ENCODE results near the gene FAM162A. TPM values are rescaled to one million over a fixed set of nuclear protein-coding genes. Genes with fewer than 3 reads are reported as not detected.
"Not testable (repeated sequence)": the region's sequence is repeated elsewhere in the genome, so short reads cannot be mapped to it uniquely, and the experiment has no call there.

Gene FAM162A
- total RNA-seq, 4 donors from 2014 or later: 32.0 to 41.0 (median 34.5) TPM

DNA sequence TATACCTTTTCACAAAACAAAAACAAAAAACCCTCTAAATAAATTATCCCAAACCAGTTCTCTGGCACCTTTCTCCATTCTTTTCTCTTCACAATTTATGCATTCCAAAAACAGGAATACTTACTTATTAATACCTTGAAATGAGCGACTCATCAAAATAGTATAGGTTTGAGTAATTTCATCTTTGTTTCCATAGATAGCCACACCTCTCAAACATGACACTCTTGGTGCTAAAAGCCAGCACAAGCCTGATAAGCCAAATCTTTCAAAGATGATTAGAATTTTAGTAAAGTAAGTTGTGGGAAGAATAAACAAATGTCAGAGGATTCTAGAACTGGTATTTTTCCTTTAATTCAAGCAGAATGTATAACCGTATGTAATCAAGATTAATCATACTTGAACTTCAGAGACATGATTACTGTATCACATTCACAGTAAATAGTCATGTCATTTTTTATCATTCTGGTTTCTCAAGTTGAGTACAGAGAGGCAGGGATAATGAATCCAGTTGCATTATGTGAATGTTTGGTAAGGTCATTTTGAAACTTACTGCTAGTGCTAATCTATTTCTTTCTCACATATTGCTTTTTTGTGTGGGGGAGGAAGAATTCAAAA, 44.0 kb downstream of the FAM162A start:
- Histone ChIP-seq H3K27ac (no peak overlapping the region), H3K4me1 (no peaks in the 10 kb centered on the region), H3K36me3 (peaks cover 20 to 26% of the 10 kb centered on the region in 2 donors), H3K4me3 (replicated peaks in 1 of 3) (no peak overlapping the region), H3K9me3 (no peaks in the 10 kb centered on the region), H3K27me3 (no peaks in the 10 kb centered on the region)
- intact Hi-C loops (cut with DNase I): no loop called here
- 86 to 96% methylated on average over 2 of the region's 2 CpGs for WGBS, 2 donors
- no peak for TF ChIP-seq POLR2A (IDR thresholded peaks at IDR 0.05)
- TF ChIP-seq, protein P1, sequence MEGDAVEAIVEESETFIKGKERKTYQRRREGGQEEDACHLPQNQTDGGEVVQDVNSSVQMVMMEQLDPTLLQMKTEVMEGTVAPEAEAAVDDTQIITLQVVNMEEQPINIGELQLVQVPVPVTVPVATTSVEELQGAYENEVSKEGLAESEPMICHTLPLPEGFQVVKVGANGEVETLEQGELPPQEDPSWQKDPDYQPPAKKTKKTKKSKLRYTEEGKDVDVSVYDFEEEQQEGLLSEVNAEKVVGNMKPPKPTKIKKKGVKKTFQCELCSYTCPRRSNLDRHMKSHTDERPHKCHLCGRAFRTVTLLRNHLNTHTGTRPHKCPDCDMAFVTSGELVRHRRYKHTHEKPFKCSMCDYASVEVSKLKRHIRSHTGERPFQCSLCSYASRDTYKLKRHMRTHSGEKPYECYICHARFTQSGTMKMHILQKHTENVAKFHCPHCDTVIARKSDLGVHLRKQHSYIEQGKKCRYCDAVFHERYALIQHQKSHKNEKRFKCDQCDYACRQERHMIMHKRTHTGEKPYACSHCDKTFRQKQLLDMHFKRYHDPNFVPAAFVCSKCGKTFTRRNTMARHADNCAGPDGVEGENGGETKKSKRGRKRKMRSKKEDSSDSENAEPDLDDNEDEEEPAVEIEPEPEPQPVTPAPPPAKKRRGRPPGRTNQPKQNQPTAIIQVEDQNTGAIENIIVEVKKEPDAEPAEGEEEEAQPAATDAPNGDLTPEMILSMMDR (IDR thresholded peaks at IDR 0.05): no peak
- DNase-seq: no peak

DNA sequence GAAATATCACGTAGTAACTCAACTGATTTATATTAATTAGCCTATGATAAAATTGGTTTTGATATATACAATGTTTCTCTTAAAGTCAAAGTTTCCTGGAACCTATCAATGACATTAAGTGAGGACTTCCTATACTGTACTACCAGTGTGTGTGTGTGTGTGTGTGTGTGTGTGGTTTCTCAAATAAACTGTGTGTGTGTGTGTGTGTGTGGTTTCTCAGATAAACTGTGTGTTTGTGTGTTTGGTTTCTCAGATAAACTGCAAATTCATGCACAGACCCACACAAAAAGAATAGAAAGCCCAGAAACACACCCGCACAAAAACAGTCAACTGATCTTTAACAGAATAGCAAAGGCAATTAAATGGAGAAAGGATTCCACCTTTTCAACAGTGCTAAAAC, 46.4 kb downstream of the FAM162A start:
- Histone ChIP-seq H3K4me1 (no peaks in the 10 kb centered on the region), H3K36me3 (peaks cover 23 to 24% of the 10 kb centered on the region in 2 donors), H3K4me3 (replicated peaks in 1 of 3) (no peak overlapping the region), H3K27me3 (no peaks in the 10 kb centered on the region), H3K9me3 (no peaks in the 10 kb centered on the region), H3K27ac (no peak overlapping the region)
- no peak for DNase-seq
- intact Hi-C loops (cut with DNase I): no loop called here
- 94 to 99% methylated on average over 2 of the region's 2 CpGs for WGBS, 2 donors
- TF ChIP-seq, protein P1 (IDR thresholded peaks at IDR 0.05): no peak
- no peak for TF ChIP-seq POLR2A (IDR thresholded peaks at IDR 0.05)

DNA sequence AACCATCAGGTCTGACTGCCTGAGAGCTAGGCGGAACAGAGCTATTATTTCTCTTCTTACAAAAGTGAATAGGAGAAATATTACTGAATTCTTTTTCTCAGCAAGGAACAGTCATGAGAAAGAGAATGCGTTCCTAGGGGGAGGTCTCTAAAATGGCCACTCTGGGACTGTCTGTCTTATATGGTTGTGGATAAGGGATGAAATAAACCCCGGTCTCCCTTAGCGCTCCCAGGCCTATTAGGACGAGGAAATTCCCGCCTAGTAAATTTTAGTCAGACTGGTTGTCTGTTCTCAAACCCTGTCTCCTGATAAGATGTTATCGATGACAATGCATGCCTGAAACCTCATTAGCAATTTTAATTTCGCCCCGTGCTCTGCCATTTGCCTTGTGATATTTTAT, 52.0 kb downstream of the FAM162A start:
- TF ChIP-seq, protein P1 (IDR thresholded peaks at IDR 0.05): no peak
- no peak for TF ChIP-seq POLR2A (IDR thresholded peaks at IDR 0.05)
- H3K27me3 ChIP-seq: no peaks in the 10 kb centered on the region
- intact Hi-C loops (cut with DNase I): no loop called here
- no peak overlapping the region for H3K27ac ChIP-seq
- H3K9me3 ChIP-seq: no peaks in the 10 kb centered on the region
- H3K4me1 ChIP-seq: no peaks in the 10 kb centered on the region
- H3K36me3 ChIP-seq: peaks cover 35 to 49% of the 10 kb centered on the region in 2 donors
- no peak for DNase-seq
- WGBS, 2 donors: 98 to 99% methylated on average over 9 of the region's 9 CpGs
- H3K4me3 ChIP-seq (replicated peaks in 1 of 3): no peak overlapping the region

DNA sequence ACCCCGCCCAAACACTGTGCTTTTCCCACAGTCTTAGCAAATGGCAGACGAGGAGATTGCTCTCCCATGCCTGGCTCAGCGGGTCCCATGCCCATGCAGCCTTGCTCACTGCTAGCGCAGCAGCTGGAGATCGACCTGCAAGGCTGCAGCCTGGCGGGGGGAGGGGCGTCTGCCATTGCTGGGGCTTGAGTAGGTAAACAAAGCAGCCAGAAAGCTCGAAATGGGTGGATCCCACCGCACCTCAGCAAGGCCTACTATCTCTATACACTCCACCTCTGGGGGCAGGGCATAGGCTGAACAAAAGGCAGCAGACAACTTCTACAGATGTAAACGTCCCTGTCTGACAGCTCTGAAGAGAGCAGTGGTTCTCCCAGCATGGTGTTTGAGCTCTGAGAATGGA, 59.1 kb downstream of the FAM162A start:
- no peaks in the 10 kb centered on the region for H3K27me3 ChIP-seq
- H3K36me3 ChIP-seq: peaks cover 23 to 34% of the 10 kb centered on the region in 2 donors
- H3K4me3 ChIP-seq (replicated peaks in 1 of 3): no peak overlapping the region
- H3K9me3 ChIP-seq: no peaks in the 10 kb centered on the region
- 68 to 75% methylated on average over 10 of the region's 10 CpGs for WGBS, 2 donors
- H3K4me1 ChIP-seq: no peaks in the 10 kb centered on the region
- TF ChIP-seq, protein P1 (IDR thresholded peaks at IDR 0.05): no peak
- no peak for TF ChIP-seq POLR2A (IDR thresholded peaks at IDR 0.05)
- no peak for DNase-seq
- H3K27ac ChIP-seq: no peak overlapping the region
- intact Hi-C loops (cut with DNase I): no loop called here

DNA sequence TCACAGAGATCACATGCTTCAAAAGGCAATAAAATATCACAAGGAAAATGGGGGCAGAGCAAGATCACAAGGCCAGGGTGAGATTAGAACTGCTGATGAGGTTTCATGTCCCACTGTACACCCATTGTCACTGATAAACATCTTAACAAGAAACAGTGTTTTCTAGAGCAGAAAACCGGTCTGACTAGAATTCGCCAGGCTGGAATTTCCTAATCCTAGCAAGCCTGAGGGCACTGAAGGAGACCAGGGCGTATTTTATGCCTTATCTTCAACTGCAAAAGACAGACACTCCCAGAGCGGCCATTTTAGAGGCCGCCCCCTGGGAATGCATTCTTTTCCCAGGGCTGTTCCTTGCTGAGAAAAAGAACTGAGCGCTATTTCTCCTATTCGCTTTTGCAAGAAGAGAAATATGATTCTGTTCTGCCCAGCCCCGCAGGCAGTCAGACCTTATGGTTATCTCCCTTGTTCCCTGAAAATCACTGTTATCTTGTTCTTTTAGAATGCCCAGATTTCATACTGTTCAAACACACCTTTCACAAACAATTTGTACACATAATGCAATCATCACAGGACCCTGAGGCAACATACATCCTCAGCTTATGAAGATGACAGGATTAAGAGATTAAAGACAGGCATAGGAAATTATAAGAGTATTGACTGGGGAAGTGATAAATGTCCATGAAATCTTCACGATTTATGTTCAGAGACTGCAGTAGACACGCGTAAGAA, 59.9 kb downstream of the FAM162A start:
- DNase-seq: peak in 1 of 2 donors; percentile 3
- intact Hi-C loops (cut with DNase I); H3K27me3 ChIP-seq; H3K9me3 ChIP-seq; H3K27ac ChIP-seq; H3K4me3 ChIP-seq (replicated peaks in 1 of 3); H3K4me1 ChIP-seq: not testable (repeated sequence)
- WGBS, 2 donors: 96% methylated on average over 11 of the region's 11 CpGs
- H3K36me3 ChIP-seq: peaks cover 29 to 36% of the 10 kb centered on the region in 2 donors

DNA sequence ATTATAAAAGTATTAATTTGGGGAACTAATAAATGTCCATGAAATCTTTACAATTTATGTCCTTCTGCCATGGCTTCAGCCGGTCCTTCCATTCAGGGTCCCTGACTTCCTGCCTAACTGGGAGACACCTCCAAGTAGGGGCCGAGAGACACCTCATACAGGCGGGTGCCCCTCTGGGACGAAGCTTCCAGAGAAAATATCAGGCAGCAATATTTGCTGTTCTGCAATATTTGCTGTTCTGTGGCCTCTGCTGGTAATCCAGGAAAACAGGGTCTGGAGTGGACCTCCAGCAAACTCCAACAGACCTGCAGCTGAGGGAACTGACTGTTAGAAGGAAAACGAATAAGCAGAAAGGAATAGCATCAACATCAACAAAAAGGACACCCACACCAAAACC, 60.5 kb downstream of the FAM162A start:
- H3K27ac ChIP-seq; intact Hi-C loops (cut with DNase I); H3K4me3 ChIP-seq (replicated peaks in 1 of 3); DNase-seq; H3K4me1 ChIP-seq; H3K27me3 ChIP-seq; H3K9me3 ChIP-seq: not testable (repeated sequence)
- WGBS, 2 donors: 97% methylated on average over 5 of the region's 5 CpGs
- H3K36me3 ChIP-seq: peaks cover 29 to 30% of the 10 kb centered on the region in 2 donors

DNA sequence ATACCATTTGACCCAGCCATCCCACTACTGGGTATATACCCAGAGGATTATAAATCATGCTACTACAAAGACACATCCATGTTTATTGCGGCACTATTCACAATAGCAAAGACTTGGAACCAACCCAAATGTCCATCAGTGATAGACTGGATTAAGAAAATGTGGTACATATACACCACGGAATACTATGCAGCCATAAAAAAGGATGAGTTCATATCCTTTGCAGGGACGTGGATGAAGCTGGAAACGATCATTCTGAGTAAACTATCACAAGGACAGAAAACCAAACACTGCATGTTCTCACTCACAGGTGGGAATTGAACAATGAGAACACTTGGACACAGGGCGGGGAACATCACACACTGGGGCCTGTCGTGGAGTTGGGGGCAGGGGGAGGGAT, 64.2 kb downstream of the FAM162A start:
- H3K27ac ChIP-seq; H3K27me3 ChIP-seq; H3K4me1 ChIP-seq; intact Hi-C loops (cut with DNase I); DNase-seq; H3K4me3 ChIP-seq (replicated peaks in 1 of 3); H3K9me3 ChIP-seq: not testable (repeated sequence)
- WGBS, 2 donors: 97 to 98% methylated on average over 6 of the region's 6 CpGs
- H3K36me3 ChIP-seq: peaks cover 14 to 22% of the 10 kb centered on the region in 2 donors
